ENCODE data around the gene SCNM1. TPM values are rescaled to one million over a fixed set of nuclear protein-coding genes. Genes with fewer than 3 reads are reported as not detected.
"Not testable (repeated sequence)": the region's sequence is repeated elsewhere in the genome, so short reads cannot be mapped to it uniquely, and the experiment has no call there.

Gene SCNM1
- total and polyA plus RNA-seq, 11 donors, result 11.5 to 44.4 (median 18.4) TPM

DNA sequence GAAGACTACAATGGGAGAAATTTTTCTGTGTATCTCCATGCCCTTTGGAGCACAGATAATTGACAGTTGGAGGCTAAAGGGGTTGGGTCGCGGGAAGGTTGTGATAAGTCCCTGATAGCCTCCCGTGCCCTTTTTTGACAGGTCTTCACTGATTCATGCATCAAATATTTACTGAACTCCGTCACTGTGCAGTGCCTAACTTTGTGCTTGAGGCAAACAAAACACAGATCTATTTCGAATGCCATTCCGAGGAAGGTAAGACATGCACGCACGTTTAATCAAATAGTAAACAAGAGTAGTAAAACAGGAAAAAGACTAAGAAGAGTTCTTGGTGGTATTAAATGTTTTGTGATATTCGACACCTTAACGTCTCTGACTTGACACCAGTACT lies 31.9 kb downstream of the SCNM1 start:
- DNase-seq (peak in 1 of 5 donors; percentile 9), ATAC-seq (no peak)
- TF ChIP-seq POLR2A (IDR thresholded peaks at IDR 0.05), result no peak
- TF ChIP-seq, protein P1, sequence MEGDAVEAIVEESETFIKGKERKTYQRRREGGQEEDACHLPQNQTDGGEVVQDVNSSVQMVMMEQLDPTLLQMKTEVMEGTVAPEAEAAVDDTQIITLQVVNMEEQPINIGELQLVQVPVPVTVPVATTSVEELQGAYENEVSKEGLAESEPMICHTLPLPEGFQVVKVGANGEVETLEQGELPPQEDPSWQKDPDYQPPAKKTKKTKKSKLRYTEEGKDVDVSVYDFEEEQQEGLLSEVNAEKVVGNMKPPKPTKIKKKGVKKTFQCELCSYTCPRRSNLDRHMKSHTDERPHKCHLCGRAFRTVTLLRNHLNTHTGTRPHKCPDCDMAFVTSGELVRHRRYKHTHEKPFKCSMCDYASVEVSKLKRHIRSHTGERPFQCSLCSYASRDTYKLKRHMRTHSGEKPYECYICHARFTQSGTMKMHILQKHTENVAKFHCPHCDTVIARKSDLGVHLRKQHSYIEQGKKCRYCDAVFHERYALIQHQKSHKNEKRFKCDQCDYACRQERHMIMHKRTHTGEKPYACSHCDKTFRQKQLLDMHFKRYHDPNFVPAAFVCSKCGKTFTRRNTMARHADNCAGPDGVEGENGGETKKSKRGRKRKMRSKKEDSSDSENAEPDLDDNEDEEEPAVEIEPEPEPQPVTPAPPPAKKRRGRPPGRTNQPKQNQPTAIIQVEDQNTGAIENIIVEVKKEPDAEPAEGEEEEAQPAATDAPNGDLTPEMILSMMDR (IDR thresholded peaks at IDR 0.05), result no peak
- intact Hi-C loops (cut with DNase I), result loop anchor here (2.0 to 10.0 kb wide), 8 partner anchors 53 to 207 kb away; partner anchors contain the start of genes PSMD4 (in 5 of the 10) and RFX5 (in 1 of the 10)
- Histone ChIP-seq H3K27me3 (no peaks in the 10 kb centered on the region), H3K4me3 (peak overlapping the region; percentile 58 to 90 (median 78)), H3K9me3 (no peaks in the 10 kb centered on the region), H3K27ac (peak overlapping the region; percentile 33 to 94 (median 90)), H3K36me3 (peaks cover 0 to 12% (median 5%) of the 10 kb centered on the region in 9 donors), H3K4me1 (peaks cover 0 to 49% (median 36%) of the 10 kb centered on the region in 12 donors)
- WGBS, 4 donors, result 5 to 9% (median 8%) methylated on average over 10 of the region's 10 CpGs

DNA sequence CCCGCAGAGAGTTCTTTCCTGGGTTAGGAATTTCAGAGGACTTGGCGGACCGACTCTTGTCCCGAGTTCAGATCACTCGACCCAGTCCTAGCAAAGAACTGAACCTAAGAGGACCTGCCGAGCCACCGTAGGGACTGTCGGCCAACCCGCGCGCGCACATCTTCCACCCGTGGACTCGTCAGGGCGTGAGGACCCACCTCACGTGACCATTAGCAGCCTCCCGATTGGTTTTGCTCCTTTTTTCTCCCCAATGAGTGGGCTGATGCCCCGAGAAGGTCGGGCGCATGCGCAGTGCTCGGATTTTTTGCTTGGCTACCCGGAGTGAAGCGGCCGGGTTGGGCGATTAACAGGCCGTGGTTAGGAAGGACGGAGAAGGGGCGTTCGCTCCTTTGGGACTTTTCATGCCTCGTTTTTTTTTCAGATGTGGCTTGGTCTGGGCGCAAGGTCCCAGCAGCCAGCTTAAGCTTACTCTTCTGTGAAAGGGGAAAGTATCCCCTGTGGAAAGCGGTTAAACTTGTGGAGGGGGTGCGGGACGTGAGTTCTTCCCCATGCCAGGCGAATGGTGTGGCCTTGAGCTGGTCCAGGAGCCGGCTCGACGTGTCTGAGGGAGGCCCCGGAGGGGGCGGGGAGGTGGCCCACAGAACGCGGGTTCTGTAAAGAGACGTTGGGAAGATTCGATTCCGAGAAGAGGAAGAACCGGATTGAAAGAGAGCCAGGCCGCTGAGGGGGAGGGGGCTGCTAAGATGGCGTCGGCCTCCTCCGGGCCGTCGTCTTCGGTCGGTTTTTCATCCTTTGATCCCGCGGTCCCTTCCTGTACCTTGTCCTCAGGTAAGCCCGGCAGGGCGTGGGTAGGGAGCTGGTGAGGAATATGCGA lies 32.5 kb downstream of the SCNM1 start, which contains the start of gene PIP5K1A:
TSS of gene PIP5K1A (plus strand) at position 299 of the 874 bp plus-strand sequence. CDS start at position 744, 445 bp downstream.
- H3K4me1 ChIP-seq, result peaks cover 0 to 49% (median 36%) of the 10 kb centered on the region in 12 donors
- ATAC-seq, result peak; percentile 94 to 97 (median 96)
- intact Hi-C loops (cut with DNase I), result loop anchor here in 9 of 10 donors (2.0 to 10.0 kb wide), 7 partner anchors 52 to 206 kb away; partner anchors contain the start of genes PSMD4 (in 4 of the 9) and RFX5 (in 1 of the 9)
- TF ChIP-seq POLR2A (IDR thresholded peaks at IDR 0.05), result peak in 1 of 2 donors; percentile 68
- TF ChIP-seq, protein P1 (IDR thresholded peaks at IDR 0.05), result no peak
- no peaks in the 10 kb centered on the region for H3K9me3 ChIP-seq
- peak; percentile 99 to 100 (median 99) for DNase-seq
- H3K36me3 ChIP-seq, result peaks cover 0 to 18% (median 11%) of the 10 kb centered on the region in 9 donors
- H3K27ac ChIP-seq, result peak within 1 kb of the TSS; percentile 33 to 94 (median 90)
- WGBS, 4 donors, result 0 to 1% (median 0%) methylated on average over 52 to 60 of the region's 60 CpGs
- no peaks in the 10 kb centered on the region for H3K27me3 ChIP-seq
- peak within 1 kb of the TSS; percentile 58 to 90 (median 78) for H3K4me3 ChIP-seq

DNA sequence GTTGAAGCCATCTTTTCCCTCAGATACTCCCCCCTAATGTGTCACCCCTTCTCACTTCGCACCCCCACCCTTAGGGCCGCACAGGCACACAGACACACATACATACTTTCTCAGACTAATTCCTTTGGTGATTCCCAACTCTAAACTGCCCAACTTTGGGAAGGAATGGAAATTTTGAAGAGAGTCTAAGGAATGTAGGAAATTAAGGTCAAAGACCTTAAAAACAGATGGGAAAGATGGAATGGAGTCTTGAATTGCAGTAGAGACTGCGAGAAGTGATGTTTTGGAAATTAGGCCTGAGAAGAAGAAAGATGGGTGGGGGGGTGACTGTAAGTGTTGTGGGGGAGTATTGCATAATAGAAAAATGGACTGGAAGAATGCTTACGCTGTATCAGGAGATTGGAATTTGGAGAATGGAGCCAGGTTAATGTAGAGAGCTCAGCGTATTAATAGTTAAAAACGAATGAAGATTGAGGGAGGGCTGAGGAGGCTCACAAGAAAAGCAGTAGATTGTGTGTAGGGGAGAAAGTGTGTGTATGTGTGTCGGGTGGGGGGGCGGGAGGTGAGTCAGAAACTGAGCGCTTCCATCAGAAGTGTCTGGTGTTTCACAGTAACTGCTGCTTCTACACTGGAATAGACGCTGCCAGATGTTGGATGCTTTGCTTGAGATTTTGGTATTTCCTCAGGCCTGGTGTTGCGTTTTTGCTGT lies 34.1 kb downstream of the SCNM1 start:
- 16 to 25% (median 23%) methylated on average over 11 of the region's 11 CpGs for WGBS, 4 donors
- TF ChIP-seq, protein P1 (IDR thresholded peaks at IDR 0.05), result no peak
- intact Hi-C loops (cut with DNase I), result loop anchor here in 9 of 10 donors (2.0 to 10.0 kb wide), 7 partner anchors 51 to 205 kb away; partner anchors contain the start of genes PSMD4 (in 4 of the 9) and RFX5 (in 1 of the 9)
- ATAC-seq (no peak), DNase-seq (peak in 1 of 5 donors; percentile 18)
- H3K27me3 ChIP-seq, result no peaks in the 10 kb centered on the region
- peaks cover 0 to 49% (median 36%) of the 10 kb centered on the region in 12 donors for H3K4me1 ChIP-seq
- H3K36me3 ChIP-seq, result peaks cover 0 to 24% (median 15%) of the 10 kb centered on the region in 9 donors
- H3K9me3 ChIP-seq, result no peaks in the 10 kb centered on the region
- H3K4me3 ChIP-seq, result peak overlapping the region; percentile 58 to 90 (median 78)
- H3K27ac ChIP-seq, result peak overlapping the region in 9 of 12 donors; percentile 86 to 94 (median 91)

DNA sequence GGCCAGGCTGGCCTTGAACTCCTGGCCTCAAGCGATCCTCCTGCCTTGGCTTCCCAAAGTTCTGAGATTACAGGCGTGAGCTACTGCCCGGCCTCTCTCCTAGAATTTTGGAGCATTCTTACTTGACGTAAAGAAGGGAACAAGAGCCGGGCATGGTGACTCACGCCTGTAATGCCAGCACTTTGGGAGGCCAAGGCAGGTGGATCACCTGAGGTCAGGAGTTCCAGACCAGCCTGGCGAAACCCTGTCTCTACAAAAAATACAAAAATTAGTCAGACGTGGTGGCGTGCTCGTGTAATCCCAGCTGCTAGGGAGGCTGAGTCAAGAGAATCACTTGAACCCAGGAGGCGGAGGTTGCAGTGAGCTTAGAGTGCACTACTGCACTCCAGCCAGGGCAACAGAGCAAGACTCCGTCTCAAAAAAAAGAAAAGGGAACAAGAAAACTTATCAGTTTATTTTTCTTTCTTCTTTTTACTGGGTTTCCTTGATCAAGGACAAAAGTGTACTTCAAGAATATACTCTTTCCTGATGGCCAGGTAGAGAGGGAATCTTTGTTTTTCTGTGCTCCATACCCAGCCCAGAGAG lies 39.5 kb downstream of the SCNM1 start:
- not testable (repeated sequence) for H3K27ac ChIP-seq, DNase-seq, H3K9me3 ChIP-seq, H3K4me3 ChIP-seq, ATAC-seq, H3K27me3 ChIP-seq
- Histone ChIP-seq H3K4me1 (peaks cover 0 to 43% (median 22%) of the 10 kb centered on the region in 12 donors), H3K36me3 (peaks cover 0 to 66% (median 48%) of the 10 kb centered on the region in 9 donors)
- intact Hi-C loops (cut with DNase I), result loop anchor here in 1 of 10 donors (5.0 kb wide), 1 partner anchor 37 kb away; no protein-coding TSS in a partner anchor
- whole genome bisulfite sequencing, 4 donors, result 94 to 96% (median 95%) methylated on average over 12 of the region's 12 CpGs

All from heart left ventricle (tissue), 16 donors.